HG03378 (cell line): ENCODE measurements around the gene C6orf132.

Experiments
- ATAC-seq: cut with Tn5 transposase; IDR thresholded peaks from one replicate; pipeline ENCODE4 v1.9.1; 2021; ENCODE audit warnings: mild to moderate bottlenecking, moderate library complexity; ENCODE audit not compliant: unreplicated experiment

C6orf132 gene

DNA sequence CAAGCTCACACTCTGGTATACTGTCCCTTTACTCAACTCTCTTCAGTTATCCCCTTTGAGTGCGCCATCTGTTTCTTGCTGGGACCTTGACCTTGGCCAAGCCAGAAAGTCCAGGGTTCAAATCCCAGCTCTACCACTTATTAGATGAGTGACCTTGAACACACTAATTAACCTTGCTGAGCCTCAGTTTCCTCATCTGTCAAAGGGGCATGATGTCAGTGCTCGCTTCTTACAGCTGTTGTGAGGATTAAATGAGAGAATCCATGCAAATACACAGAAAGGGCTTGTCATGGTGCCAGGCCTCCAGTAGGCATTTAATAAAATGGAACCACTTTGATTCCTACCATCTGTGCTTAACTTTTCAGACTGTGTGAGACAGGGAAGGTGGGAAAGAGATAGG lies 34.3 kb downstream of the C6orf132 start:
- ATAC-seq, result no peak

DNA sequence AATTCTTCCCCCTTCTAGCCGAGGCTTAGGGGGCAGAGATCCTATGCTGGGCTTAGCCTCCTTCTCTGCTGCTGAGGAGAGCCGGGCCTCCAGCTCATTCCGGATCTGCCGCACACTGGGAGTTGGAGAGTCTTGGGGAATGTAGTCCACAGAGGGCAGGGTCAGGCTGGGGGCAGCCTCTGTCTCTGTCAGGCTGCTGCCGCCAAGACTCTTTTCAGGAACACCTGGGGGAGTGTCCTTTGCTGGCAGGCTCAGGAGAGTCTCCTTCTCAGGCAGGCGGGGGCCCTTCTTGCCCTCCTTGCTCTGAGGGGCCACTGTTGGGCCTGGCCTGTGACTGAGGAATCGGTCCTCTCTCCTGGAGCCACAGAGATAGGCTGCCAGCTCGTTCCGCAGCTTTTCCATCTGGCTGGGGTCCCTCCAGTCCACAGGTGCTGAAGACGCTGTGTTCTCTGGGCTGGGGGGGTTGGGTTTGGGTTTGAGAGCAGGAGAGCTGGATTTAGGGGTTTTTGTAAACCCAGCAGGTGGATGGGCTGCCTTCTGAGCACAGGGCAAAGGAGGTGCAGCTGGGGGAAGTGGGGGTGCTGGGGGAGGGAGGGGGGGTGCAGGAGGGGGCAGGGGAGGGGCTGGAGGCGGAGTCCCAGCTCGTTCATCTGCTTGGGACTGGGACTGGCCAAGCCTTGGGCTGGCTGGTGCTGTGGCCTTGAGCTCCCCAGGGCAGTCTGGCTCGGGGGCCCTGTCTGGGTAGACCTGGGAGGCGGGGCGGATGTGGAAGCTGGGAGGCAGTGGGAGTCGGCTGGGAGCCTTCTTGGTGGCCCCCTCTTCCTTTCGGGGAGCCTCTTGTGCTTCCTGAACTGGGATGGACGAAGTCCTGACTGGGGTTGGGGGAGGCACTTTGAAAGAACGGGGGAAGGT lies 36.1 kb downstream of the C6orf132 start:
- ATAC-seq, result no peak

DNA sequence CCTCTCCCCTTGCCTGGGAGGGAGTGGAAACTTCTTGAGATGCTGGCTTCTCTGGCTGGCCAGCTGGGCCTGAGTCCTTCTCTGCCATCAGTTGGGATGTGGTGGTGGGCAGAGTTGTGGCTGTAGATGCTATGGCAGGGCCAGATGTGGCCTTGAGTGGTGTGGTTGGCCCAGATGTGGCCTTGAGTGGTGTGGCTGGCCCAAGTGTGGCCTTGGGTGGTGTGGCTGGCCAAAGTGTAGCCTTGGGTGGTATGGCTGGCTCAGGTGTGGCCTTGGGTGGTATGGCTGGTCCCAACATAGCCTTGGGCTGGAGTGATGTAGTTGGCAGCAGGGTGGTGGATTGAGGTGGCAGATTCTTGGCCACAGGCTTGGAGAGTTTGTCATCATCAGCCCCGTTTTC lies 36.7 kb downstream of the C6orf132 start:
- ATAC-seq, result no peak

DNA sequence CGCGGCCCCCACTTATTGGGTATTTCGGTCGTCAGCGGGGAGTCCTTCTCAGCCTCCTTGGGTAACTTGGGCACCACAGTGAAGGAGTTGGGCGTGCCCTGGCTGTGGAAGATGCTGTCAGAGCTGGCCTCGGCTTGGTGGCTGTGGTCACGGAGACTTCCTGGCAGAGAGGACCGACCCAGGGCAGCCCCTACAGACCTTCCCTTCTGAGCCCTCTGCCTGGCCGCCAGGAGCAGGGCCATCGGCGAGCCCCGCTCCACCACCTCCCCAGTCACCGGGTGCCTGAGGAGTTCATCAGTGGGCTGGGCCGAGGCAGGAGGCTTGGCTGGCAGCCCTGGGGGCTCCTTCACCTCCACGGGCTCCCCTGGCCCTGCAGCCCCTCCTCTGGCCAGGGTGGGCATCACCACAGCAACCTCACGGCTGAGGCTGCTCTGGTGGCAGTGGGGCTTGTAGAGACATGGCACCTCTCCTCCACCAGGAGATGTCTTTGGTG lies 37.2 kb downstream of the C6orf132 start:
- ATAC-seq, result no peak

DNA sequence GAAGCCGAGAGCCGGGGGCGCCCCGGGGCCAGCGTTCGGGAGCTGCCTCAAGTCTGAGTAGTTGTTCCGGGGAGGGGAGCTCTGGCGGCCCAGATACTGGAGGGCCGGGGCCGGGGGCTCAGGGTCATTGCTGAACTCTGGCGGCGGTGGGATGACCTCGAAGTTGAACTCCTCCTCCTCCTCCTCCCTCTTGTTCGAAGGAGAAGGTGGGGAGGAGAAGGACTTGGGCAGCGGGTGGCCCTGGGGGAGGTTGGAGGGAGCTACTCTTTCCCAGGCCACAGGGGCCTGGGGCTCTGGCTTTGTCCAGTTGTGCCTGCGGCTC lies 37.7 kb downstream of the C6orf132 start:
- no peak for ATAC-seq

DNA sequence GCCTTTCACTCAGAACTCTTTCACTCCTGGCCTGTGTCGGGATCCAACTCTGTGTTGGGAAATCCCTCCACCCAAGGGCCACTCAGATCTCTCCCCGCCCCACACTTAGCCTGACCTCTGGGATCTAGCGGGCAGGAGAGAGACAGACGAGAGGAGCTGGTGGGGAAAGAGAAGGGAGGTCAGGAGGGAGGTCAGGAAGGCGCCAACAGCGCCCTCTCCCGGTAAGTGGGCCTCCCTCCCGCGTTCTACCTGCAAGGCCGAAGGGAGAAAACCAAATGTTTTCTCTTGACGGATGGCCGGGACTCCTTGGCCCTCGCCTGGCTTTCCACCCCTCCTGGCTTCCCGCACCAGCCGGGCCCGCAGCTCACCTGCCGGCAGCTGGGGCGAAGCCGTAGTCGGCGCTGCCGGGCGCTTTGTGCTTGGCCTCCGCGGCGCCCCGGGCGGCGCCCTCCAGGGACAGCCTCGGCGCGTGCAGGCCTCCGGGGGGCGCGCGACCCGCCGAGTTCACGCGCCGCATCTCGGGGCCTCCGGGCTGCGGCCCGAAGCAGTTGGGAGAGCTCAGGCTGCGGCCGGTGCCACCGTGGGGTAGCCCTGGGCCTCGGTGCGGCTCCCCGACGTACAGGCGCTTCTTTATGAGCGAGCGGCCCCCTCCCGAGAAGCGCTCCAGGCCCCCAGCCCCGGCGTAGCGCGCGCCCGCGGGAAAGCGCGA lies 38.2 kb downstream of the C6orf132 start:
- ATAC-seq, result no peak

DNA sequence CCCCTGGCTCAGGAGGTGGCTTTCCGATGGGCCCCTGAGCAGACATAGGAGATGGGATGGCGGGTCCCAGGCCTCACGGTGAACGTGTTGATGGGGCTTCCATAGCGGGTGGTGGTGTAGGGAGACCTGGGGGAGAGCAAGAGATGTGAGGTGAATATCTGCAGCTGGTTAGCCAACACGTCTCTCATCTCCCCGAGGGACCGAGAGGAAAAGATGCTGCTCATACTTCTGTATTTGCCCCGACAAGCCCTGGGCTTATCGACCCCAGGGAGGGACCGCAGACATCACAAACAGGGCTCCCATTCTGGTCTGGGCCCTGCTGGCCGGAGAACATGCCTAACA lies 38.7 kb downstream of the C6orf132 start:
- ATAC-seq, result no peak

DNA sequence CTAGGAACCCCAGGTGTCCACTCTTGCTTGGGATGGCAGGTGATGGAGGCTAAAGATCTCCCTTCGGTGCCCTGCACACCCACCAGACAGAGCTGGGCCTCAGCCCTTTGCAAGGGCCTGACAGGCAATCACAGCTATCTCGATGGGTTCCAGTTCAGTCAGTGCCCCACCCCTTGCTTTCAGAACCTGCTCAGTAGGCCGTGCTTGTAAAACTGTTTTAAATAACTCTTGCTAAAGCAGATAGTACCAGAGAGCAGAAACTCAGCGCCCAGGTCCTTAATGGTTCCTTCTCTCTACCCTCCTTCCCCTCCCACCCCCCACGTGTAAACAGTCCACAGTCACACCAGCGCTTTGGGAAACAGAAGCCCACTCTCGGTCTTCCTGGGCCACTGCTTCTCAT lies 39.2 kb downstream of the C6orf132 start:
- ATAC-seq, result no peak

DNA sequence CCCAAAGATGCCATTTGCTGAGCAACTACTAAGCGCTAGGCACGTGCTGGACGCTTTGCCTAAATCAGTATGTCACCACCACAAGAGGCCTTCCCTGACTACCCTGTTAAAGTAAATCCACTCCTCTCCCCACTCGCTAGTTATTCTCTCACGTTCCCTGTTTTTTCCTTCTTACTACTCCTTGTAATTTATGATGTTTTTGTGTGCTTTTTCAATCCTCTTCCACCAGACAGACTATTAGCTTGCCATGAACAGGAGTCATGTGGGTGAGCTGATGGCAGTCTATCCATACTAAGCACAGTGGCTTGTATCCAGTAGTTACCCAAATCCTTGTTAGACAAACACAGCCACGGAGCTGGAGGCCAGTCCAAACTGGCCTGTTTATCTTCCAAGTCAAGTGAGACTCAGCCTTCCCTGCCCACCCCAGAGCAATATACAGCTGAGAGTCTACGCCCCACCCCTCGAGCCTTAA lies 41.2 kb downstream of the C6orf132 start:
- ATAC-seq, result no peak

DNA sequence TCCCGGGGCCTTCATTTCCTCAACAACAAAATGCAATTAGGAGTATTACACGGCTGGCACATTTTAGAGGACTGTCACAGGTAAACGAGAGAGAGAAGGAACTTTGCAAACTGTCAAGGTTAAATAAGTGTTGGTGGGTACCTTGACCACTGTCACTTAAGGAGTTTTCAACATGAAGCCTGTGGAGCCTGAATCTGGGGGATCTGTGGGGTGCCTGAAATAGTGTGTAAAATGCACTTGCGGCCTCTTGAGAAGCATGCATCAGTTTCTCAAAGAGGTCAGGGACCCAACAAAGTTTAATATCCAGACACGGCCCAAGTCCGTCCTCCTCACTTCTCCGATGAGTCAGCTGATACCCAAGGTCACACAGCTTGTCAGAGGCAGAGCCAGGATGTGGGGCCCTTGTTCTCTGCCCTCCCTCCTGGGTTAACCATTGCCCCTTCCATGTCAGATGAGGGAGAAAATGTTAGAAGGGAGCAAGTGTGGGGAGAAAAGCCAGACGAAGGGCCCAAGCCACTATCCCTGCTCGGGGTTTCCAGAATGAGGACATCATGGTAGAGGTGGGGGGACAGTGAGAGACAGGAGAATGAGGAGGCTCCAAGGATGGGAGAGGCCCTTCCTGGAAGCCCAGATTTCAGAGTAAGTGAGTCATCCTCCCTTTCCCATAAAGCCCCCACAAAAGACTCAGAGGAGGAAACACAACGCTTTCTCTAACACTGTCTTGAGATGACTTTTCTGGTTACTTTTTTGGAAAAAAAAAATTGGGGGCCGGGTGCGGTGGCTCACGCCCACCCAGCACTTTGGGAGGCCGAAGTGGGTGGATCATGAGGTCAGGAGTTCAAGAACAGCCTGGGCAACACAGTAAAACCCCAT lies 42.2 kb downstream of the C6orf132 start:
- no peak for ATAC-seq

DNA sequence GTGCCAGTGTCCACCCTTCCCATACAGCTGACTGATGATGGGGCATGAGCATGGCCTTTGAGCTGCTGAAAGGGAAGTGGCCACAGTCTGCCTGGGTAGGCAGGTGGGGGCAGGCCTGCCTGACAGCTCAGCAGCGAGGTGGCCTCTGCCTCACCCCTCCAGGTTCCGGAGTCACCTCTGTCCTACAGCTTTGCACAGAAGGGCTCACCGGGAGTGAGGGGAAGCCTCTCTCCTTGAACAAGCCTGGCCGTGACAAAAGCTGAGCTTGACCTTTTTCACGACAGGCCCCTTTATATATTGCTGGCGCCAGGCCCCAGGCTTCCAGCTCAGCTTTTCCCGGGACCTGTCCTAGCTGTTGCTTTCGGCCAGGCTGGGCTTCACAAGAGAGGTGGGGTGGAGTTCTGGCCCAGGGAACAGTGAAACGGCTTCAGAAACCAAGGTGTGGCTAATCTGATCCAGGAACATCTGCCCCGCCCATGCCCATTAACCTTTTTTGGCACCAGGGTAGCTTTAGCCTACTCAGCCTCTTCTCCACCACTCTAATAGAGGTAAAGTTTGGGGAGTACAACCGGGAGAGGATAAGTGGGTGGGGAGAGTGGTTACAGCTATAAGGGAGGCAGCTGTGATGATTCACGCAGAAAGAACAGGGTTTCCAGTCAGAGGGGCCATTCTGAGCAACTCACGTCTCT lies 42.9 kb downstream of the C6orf132 start:
- ATAC-seq, result no peak

DNA sequence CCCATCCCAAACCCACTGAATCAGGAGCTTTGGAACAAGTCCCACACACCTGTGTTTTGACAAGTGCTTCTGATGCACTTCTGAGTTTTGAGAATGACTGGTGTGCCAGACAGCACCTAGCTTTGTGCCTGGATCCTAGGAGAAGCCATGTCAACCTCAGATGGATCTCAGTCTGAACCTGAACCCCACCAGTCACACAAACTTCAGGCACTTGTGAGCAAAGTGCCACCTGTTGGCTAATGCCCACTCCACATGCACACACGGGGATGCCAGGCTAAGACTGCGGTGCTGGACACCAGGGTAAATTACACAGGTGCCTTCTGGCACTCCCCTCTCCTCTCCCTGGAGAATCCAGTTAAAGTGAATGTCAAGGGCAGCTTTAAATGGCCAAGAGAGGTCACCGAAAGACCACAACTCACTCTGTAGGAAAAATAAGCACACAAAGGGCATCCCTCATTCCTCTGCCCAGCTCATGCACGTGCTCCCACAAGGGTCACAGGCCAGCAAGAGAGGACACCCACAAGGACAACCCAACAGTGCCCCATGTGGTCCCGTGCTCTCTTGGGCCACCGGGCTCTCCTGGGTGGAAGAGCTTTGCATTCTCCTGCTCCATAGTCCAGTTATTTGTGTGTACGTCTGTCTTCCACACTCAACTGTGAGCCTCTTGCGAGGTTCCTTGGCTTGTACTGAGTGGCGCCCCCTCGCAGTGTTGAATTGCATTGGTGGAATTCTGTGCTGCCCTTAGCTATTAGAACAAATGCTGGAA lies 46.5 kb downstream of the C6orf132 start:
- ATAC-seq, result no peak

DNA sequence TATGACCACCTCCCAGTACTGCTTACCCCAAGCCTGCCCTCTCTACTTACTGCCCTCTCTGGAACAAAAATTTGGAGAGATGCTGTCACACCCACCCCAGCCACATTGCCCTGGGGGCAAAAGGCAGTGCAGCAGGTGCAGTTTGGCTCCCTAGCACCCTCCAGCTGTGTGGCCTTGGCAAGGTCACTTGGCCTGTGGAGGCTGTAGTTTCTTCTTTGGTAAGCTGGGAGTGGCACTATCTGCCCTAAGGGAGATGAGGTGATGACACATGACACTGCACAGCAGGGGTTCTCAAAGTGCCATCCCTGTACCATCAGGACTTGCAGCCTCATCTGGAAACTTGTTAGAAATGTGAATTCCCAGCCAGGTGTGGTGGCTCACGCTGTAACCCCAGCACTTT lies 47.3 kb downstream of the C6orf132 start:
- ATAC-seq, result no peak

DNA sequence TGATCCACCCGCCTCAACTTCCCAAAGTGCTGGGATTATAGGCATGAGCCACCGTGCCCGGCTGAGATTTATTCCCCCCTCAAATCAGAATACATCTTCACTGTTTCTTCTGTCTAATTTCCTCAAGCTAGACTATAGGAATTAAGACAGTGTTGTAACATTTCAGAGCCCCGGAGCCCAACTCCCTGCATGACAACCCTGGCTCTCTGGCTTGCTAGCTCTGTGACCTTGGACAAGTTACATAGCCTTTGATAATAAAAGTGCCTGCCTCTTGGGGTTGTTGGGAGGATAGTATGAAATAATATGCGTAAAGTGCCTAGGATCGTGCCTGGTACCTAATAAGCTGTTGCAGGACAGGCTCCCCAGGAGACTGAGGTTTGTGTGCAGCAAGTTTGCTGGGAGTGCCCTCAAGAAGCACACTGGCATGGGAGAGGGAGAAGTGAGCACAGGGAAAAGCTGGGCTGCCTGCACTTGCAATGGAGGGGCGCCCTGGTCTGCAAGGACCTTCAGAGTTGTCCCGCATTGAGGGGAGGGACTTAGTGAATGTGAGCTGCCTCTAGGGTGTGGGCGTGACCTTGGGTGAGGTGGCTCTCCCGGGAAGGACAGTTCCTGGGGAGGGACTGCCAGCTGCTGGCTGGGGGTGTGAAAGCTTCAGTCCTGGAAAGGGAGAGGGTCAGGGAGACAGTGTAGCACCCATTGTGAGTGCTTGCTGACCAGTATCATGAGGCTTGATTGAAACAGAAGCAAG lies 48.7 kb downstream of the C6orf132 start:
- no peak for ATAC-seq

DNA sequence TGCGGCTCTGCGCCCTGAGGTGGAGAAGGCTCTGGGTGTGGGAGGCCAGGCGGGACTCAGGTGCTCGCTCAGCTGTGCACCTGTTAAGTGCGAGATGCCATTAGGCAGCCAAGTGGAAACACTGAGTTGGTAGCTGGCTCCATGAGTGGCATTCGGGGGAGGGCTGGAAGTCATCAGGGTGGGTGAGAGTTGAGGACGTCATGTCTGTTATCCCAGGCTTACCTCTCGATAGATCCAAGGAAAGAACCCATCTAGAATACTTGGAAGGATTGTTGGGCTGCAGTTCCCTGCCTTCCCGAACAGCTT lies 50.7 kb downstream of the C6orf132 start:
- no peak for ATAC-seq

DNA sequence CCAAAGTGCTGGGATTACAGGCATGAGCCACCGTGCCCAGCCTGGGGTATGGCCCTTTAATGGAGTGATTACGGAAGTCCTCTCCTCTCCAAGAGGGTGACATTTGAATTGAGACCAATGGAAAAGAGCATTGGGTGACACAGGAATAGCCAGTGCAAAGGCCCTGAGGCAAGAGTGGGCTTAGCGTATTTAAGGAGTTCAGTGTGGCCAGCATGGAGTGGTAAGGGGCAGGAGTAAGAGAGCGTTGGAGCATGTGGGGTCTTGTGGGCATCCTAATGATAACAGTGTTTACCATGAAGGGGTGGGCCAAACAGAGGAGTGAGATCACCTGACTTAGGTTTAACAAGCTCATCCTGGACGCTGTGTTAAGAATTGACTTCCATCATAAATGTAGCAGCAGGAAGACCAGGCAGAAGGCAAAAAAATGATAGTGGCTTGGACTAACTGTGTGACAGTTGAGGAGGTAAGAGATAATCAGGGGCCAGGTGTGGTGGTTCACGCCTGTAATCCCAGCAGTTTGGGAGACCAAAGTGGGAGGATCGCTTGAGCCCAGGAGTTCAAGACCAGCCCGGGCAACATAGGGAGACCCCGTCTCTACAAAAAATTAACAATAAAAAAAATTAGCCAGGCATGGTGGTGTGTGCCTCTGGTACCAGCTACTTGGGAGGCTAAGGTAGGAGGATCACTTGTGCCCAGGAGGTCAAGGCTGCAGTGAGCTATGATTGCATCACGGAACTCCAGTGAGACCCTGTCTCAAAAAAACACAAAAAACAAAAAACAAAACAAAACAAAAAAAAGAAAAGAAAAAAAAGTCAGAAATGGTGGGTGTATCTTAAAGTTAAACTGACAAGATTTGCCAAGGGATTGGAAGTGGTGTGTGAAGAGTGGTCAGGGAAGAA lies 51.4 kb downstream of the C6orf132 start:
- ATAC-seq, result no peak

DNA sequence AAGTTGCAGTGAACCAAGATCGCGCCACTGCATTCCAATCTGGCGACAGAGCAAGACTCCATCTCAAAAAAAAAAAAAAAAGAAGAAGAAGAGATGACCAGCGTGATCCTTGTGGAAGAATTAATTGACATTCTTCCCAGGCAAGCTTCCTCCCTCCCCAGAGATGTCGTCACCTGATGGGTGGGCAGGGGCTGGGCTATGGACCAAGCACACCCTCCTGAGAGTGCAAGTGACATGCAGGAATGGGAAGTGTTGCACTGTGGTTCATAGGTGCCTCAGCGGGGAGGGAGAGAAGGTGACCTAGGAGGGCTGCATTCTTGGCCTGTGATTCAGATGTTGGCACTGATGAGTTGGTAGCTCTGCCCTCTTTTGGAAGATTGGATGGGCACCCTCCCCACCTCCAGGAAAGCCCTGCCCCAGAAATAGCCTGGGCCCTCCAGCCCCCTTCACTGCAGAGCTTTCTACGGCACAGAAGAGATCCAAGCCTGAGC lies 54.3 kb downstream of the C6orf132 start:
- no peak for ATAC-seq
